ENCODE results near the gene MTHFD2L. TPM values are rescaled to one million over a fixed set of nuclear protein-coding genes. Genes with fewer than 3 reads are reported as not detected.
"Not testable (repeated sequence)": the region's sequence is repeated elsewhere in the genome, so short reads cannot be mapped to it uniquely, and the experiment has no call there.

MTHFD2L gene
- total RNA-seq, 1 experiment from 2014 or later: 11.6 TPM

- DNase-seq (ENCODE audit: low read depth): no peak
- in situ Hi-C loops (cut with HindIII; ENCODE audit: low pct_unique_long_range_greater_than_20kb, low sequenced_read_pairs): no loop called here
These were observed 180.9 kb downstream of the MTHFD2L start for GRCh38 chr4:74338792-74339333.

GRCh38 chr4:74339501-74339900 lies 181.6 kb downstream of the MTHFD2L start:
- no peak for DNase-seq (ENCODE audit: low read depth)
- in situ Hi-C loops (cut with HindIII; ENCODE audit: low pct_unique_long_range_greater_than_20kb, low sequenced_read_pairs): no loop called here

- DNase-seq (ENCODE audit: low read depth); in situ Hi-C loops (cut with HindIII; ENCODE audit: low pct_unique_long_range_greater_than_20kb, low sequenced_read_pairs): not testable (repeated sequence)
These were observed 182.5 kb downstream of the MTHFD2L start for GRCh38 chr4:74340421-74340820.

- no peak for DNase-seq (ENCODE audit: low read depth)
- in situ Hi-C loops (cut with HindIII; ENCODE audit: low pct_unique_long_range_greater_than_20kb, low sequenced_read_pairs): no loop called here
These were observed 186.1 kb downstream of the MTHFD2L start for GRCh38 chr4:74344031-74344430.

Other genes starting within 250 kb of the MTHFD2L start
- not detected in 2 replicates for gene PF4, start 176.1 kb upstream of the MTHFD2L start, total RNA-seq (2014; rRNA removed; shearing (Covaris generic); ENCODE audit: low replicate concordance)
- not detected in 2 replicates for gene PPBP, start 169.9 kb upstream of the MTHFD2L start, total RNA-seq (2014; rRNA removed; shearing (Covaris generic); ENCODE audit: low replicate concordance)
- 0.67 and 2.7 TPM in 2 replicates for gene CXCL5, start 159.4 kb upstream of the MTHFD2L start, total RNA-seq (2014; rRNA removed; shearing (Covaris generic); ENCODE audit: low replicate concordance)
- gene CXCL3, start 119.4 kb upstream of the MTHFD2L start, total RNA-seq (2014; rRNA removed; shearing (Covaris generic); ENCODE audit: low replicate concordance): not detected in 2 replicates
- gene CXCL2, start 58.9 kb upstream of the MTHFD2L start, total RNA-seq (2014; rRNA removed; shearing (Covaris generic); ENCODE audit: low replicate concordance): 0.44 and 0.67 TPM in 2 replicates
- 0.81 TPM in 1 of 2 replicates, not detected in the other for gene EPGN, start 150.4 kb downstream of the MTHFD2L start, total RNA-seq (2014; rRNA removed; shearing (Covaris generic); ENCODE audit: low replicate concordance)
- 25.8 and 33.8 TPM in 2 replicates for gene EREG, start 207.0 kb downstream of the MTHFD2L start, total RNA-seq (2014; rRNA removed; shearing (Covaris generic); ENCODE audit: low replicate concordance)

Measured in Caki2 (cell line).